ENCODE results near the gene SRPX2. TPM values are rescaled to one million over a fixed set of nuclear protein-coding genes. Genes with fewer than 3 reads are reported as not detected.

Gene SRPX2, protein sequence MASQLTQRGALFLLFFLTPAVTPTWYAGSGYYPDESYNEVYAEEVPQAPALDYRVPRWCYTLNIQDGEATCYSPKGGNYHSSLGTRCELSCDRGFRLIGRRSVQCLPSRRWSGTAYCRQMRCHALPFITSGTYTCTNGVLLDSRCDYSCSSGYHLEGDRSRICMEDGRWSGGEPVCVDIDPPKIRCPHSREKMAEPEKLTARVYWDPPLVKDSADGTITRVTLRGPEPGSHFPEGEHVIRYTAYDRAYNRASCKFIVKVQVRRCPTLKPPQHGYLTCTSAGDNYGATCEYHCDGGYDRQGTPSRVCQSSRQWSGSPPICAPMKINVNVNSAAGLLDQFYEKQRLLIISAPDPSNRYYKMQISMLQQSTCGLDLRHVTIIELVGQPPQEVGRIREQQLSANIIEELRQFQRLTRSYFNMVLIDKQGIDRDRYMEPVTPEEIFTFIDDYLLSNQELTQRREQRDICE
- total RNA-seq (2022; extraction: Qiagen RNA extraction), result 2.3 to 2.9 TPM (median 2.4 TPM) in 5 replicates

DNA sequence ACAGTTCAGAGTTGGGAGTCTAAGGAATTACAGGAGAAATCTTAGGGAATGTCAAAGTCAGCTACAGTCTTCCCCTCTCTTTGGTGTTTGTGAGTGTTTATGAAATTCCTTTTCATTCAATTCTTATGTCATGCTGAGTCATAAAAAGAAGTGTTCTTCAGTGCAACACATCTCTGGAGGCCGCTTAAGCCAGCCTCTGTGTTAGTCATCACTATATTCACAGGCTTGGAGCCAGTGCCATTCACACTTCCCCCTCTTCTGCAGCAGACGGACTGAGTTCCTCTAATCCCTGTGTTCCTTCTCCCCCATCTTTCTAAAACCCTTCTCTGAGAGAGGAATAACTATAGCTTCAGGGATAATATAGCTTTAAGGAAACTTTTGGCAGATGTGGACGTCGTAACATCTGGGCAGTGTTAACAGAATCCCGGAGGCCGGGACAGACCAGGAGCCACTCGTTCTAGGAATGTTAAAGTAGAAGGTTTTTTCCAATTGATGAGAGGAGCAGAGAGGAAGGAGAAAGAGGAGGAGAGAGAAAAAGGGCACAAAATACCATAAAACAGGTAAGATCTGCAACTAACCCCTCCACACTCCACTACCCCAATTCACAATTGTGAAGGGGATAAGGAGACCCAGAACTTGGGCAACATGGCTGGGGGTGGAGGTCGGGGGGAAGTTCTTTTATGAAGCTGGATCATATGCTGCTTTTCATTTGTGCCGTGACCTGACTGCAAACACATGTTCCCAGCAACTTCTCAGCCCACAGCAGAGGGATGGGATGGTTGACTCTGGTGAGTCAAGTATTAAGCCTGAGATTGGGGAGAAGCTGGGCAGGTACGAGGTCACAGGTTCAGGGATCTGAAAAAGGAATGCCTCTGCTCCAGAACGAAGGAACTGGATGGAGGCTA is at the start of gene SRPX2:
SRPX2 (plus strand) TSS at position 244 of the 905 bp plus-strand sequence. CDS start 2,124 bp downstream, outside the sequence.

DNA sequence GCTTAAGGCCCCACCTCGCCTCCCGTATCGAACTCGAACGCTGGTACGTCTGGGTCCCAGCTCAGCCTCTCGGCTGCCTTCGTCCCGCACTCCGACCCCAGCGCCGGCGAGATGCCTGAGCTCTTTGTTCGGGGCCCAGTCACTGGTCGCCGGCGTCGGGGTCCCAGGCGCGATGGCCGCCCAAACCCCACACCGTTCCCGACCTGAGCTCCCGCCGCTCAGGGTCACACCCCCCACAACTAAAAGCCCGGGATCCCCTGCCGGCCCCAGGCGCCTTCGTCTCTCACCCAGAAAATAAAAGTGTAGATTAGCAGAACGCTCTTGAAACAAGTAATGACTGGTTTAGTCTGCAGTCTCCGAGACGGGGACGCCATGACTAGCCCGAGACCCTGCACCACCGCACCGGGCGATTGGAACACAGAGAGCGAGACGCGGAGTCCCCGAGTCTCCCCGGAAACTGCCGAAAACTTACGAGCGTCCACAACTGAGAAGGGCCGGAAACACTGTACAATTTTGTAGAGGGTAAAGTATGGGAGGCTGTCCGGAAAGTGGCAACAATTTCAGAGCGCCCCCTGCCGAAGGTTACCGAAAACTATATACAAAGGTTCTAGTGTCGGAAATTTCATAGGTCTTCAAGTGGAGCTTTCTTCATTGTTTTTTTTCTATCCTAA is 7.5 kb upstream of the SRPX2 start, which contains the start of gene TSPAN6:
TSPAN6 (minus strand) TSS at position 486 of the 671 bp plus-strand sequence; CDS start at position 374, 112 bp downstream.

Other genes starting within 250 kb of the SRPX2 start
- gene PCDH19, start 233.9 kb upstream of the SRPX2 start, total RNA-seq (2022; extraction: Qiagen RNA extraction), result 0.01 to 0.16 TPM (median 0.03 TPM) in 5 replicates
- not detected in 5 replicates for gene TNMD, start 59.3 kb upstream of the SRPX2 start, total RNA-seq (2022; extraction: Qiagen RNA extraction)
- 36.9 to 44.4 TPM (median 38.1 TPM) in 5 replicates for gene TSPAN6, start 7.4 kb upstream of the SRPX2 start, total RNA-seq (2022; extraction: Qiagen RNA extraction)
- gene SYTL4, start 87.9 kb downstream of the SRPX2 start, total RNA-seq (2022; extraction: Qiagen RNA extraction), result 2.3 to 4.7 TPM (median 2.8 TPM) in 5 replicates
- gene CSTF2, start 176.2 kb downstream of the SRPX2 start, total RNA-seq (2022; extraction: Qiagen RNA extraction), result 31.0 to 37.5 TPM (median 32.6 TPM) in 5 replicates
- 0.09 to 0.15 TPM in 2 of 5 replicates, not detected in the others for gene NOX1, start 230.2 kb downstream of the SRPX2 start, total RNA-seq (2022; extraction: Qiagen RNA extraction)